Transverse colon (tissue), 4 donors: ENCODE data around the gene PPCS. TPM values are rescaled to one million over a fixed set of nuclear protein-coding genes. Genes with fewer than 3 reads are reported as not detected.
"Not testable (repeated sequence)": the region's sequence is repeated elsewhere in the genome, so short reads cannot be mapped to it uniquely, and the experiment has no call there.

Experiments
- DNase-seq: peaks from one replicate; pipeline ENCODE4 v3.0.0-alpha.2; 2019
- H3K27ac ChIP-seq, 4 donors: fragments of 200-600 bp; sonication (generic); 2 replicates each; pipeline ENCODE4 v1.5.1; 2016 to 2018; ENCODE audit warnings: inconsistent platforms in 4 of 4
- H3K27me3 ChIP-seq: fragments of 200-600 bp; sonication (generic); 2 replicates; pipeline ENCODE4 v1.5.1; 2017; ENCODE audit warnings: inconsistent platforms
- H3K36me3 ChIP-seq, 4 donors: fragments of 200-600 bp; sonication (generic); 2 replicates each; pipeline ENCODE4 v1.5.1; 2017 to 2019; ENCODE audit warnings: inconsistent platforms in 4 of 4
- H3K4me1 ChIP-seq, 4 donors: fragments of 200-600 bp; sonication (generic); 2 replicates each; pipeline ENCODE4 v1.5.1; 2017 to 2020; ENCODE audit warnings: inconsistent platforms in 4 of 4
- H3K4me3 ChIP-seq, 4 donors: fragments of 200-600 bp; sonication (generic); 1 replicate in 1 of 4; 2 replicates in 3 of 4; pipeline versions ENCODE4 v1.5.1 to v1.6.1; 2017 to 2019; ENCODE audit warnings: inconsistent platforms in 4 of 4
- H3K9me3 ChIP-seq, 2 donors: fragments of 200-600 bp; sonication (generic); 2 replicates each; pipeline ENCODE4 v1.5.1; 2017 to 2019; ENCODE audit warnings: inconsistent platforms in 2 of 2
- EP300 ChIP-seq: sonication (generic); formaldehyde crosslinking; IDR thresholded peaks from one replicate; pipeline ENCODE4 v1.6.1; 2017; ENCODE audit warnings: antibody characterized with exemption, low read depth
- POLR2A ChIP-seq: fragments of 450-650 bp; IDR thresholded peaks from one replicate; pipeline ENCODE4 v1.6.1; 2016; ENCODE audit warnings: antibody characterized with exemption, mild to moderate bottlenecking, moderate library complexity
- POLR2AphosphoS5 ChIP-seq, 3 donors: sonication (generic); formaldehyde crosslinking; IDR thresholded peaks; one replicate each; pipeline ENCODE4 v1.6.1; 2016; ENCODE audit warnings: antibody characterized with exemption in 3 of 3
- WGBS, 2 donors: methylation state at CpG; one replicate each; pipeline ENCODE4 v1.1.5; 2018; ENCODE audit warnings: low coverage in 1 of 2; 5-methylcytosine and 5-hydroxymethylcytosine counted together
- in situ Hi-C, 4 donors: fragments of 200-750 bp; cut with MboI; loops; one replicate each; pipeline versions ENCODE4 v1.15.0 to v1.15.1; 2017; ENCODE audit warnings: low sequenced_read_pairs in 3 of 4, low pct_ligation_motif_present in 1 of 4, low pct_unique_long_range_greater_than_20kb in 1 of 4
- intact Hi-C: fragments of 100-400 bp; cut with DNase I; formaldehyde crosslinking; loops from one replicate; pipeline ENCODE4 v1.15.1; 2023; ENCODE audit warnings: low total_unique reads
- total RNA-seq, 4 donors: library from RNA; depleted of rRNA; stranded (reverse); fragments of >200 nt; gene quantifications; one replicate each; pipeline ENCODE4 v1.1.0, GENCODE V29; 2016
- TF ChIP-seq, protein P1 (sequence below), 5 experiments: fragments of 200-600 bp in 3 of 5; fragments of 450-650 bp in 2 of 5; sonication (generic) in 3 of 5; IDR thresholded peaks; 1 replicate in 2 of 5; 2 replicates in 3 of 5; pipeline ENCODE4 v1.5.1; 2016 to 2017; ENCODE audit warnings: antibody characterized with exemption in 5 of 5, inconsistent platforms in 3 of 5, mild to moderate bottlenecking in 2 of 5, moderate library complexity in 1 of 5

Gene PPCS
- total RNA-seq, 4 donors from 2014 or later = 14.3 to 105 (median 57.6) TPM

DNA sequence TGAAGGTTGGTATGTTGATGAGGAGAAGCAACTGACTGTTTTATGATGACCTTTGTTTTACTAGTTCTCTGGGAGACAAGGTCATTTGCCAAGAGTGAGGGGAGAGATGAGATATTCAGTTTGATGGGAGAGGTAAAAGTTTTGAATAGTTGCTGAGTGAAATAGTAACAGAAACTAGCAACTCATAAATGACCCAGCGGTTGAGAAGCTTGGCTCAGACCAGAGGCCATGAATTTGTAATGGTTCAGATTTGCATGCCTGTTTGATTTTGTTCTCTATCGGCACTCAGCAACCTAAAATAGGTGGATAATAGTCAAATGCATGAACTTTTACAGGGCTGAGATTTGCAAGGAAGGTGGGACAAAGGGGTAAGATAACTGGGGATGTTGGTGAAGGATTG is 13.4 kb downstream of the PPCS start:
- TF ChIP-seq, protein P1, sequence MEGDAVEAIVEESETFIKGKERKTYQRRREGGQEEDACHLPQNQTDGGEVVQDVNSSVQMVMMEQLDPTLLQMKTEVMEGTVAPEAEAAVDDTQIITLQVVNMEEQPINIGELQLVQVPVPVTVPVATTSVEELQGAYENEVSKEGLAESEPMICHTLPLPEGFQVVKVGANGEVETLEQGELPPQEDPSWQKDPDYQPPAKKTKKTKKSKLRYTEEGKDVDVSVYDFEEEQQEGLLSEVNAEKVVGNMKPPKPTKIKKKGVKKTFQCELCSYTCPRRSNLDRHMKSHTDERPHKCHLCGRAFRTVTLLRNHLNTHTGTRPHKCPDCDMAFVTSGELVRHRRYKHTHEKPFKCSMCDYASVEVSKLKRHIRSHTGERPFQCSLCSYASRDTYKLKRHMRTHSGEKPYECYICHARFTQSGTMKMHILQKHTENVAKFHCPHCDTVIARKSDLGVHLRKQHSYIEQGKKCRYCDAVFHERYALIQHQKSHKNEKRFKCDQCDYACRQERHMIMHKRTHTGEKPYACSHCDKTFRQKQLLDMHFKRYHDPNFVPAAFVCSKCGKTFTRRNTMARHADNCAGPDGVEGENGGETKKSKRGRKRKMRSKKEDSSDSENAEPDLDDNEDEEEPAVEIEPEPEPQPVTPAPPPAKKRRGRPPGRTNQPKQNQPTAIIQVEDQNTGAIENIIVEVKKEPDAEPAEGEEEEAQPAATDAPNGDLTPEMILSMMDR (IDR thresholded peaks at IDR 0.05) = no peak
- TF ChIP-seq EP300 (no peak), POLR2AphosphoS5 (IDR thresholded peaks at IDR 0.05) (no peak), POLR2A (no peak)
- Histone ChIP-seq H3K4me1 (no peaks in the 10 kb centered on the region), H3K9me3 (no peaks in the 10 kb centered on the region), H3K27ac (no peak overlapping the region), H3K36me3 (no peaks in the 10 kb centered on the region), H3K27me3 (no peaks in the 10 kb centered on the region), H3K4me3 (no peak overlapping the region)
- 91 to 94% methylated on average over 2 of the region's 2 CpGs for WGBS, 2 donors
- in situ Hi-C loops (no loop called here), intact Hi-C loops (no loop called here)
- no peak for DNase-seq

DNA sequence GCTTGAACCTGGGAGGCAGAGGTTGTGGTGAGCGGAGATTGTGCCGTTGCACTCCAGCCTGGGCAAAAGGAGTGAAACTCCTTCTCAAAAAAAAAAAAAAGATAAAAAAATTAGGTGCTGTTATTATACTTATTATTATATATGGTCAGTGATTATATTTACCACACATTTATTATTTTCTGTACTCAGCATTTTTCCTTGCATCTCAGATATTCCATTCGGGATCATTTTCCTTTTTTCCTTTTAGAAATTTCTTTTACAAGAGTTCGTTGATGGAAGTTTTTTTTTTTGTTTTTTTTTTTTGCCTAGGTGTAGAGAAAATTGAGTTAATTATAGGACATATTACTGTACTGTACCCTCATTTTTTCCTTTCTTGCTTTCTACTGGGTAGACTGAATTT is 20.3 kb downstream of the PPCS start:
- TF ChIP-seq, protein P1 (IDR thresholded peaks at IDR 0.05) = no peak
- no peak for TF ChIP-seq POLR2AphosphoS5 (IDR thresholded peaks at IDR 0.05)
- no peak for TF ChIP-seq EP300
- no peak for TF ChIP-seq POLR2A
- intact Hi-C loops = no loop called here

DNA sequence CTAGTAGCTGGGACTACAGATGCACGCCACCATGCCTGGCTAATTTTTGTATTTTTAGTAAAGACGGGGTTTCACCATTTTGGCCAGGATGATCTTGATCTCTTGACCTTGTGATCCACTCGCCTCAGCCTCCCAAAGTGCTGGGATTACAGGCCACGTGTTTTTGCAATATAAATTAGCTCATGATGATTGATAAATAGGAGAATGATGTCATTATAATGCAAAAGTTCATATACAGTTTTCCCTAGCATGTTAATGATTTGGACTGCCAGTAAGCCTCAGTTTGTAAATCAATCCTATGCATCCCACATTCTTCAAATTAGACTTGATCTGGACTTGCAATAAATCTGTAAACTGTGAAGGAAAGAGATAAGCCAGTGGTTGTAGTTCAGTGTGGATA is 21.0 kb downstream of the PPCS start:
- in situ Hi-C loops, intact Hi-C loops: not testable (repeated sequence)
- WGBS, 2 donors = 86 to 90% methylated on average over 2 to 4 of the region's 4 CpGs

More for the DNA sequence above, 20.3 kb downstream of the PPCS start:
- Histone ChIP-seq H3K27ac (no peak overlapping the region), H3K4me3 (no peak overlapping the region), H3K36me3 (peaks cover 0 to 7% (median 0%) of the 10 kb centered on the region in 4 donors), H3K9me3 (no peaks in the 10 kb centered on the region), H3K4me1 (no peaks in the 10 kb centered on the region), H3K27me3 (no peaks in the 10 kb centered on the region)
- in situ Hi-C loops = no loop called here
- no peak for DNase-seq
- WGBS, 2 donors = 85 to 88% methylated on average over 2 to 4 of the region's 4 CpGs

DNA sequence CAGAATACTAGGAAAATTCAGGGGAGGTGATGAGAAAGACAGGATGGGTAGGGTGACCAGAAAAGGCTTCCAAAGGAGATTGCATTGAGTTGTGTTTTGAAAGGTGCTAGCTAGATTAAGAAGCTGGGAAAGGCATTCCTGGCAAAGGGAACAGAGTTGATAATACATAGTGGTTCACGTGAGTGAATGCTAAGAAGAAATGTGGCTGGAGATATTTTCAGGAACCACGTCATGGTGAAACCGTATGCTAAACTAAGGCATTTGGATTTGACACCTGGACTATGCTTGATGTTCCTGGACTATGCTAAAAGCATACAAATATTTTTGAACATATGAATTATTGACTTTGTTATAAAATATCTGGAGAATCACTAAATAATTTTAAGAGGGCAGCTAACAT is 21.4 kb downstream of the PPCS start:
- Histone ChIP-seq H3K4me1 (no peaks in the 10 kb centered on the region), H3K27me3 (no peaks in the 10 kb centered on the region), H3K9me3 (no peaks in the 10 kb centered on the region), H3K27ac (no peak overlapping the region), H3K4me3 (no peak overlapping the region), H3K36me3 (peaks cover 0 to 8% (median 1%) of the 10 kb centered on the region in 4 donors)
- TF ChIP-seq, protein P1 (IDR thresholded peaks at IDR 0.05) = no peak
- no peak for TF ChIP-seq POLR2AphosphoS5 (IDR thresholded peaks at IDR 0.05)
- no peak for TF ChIP-seq POLR2A
- TF ChIP-seq EP300 = no peak
- in situ Hi-C loops (no loop called here), intact Hi-C loops (no loop called here)
- WGBS, 2 donors = 88 to 96% methylated on average over 3 of the region's 3 CpGs
- no peak for DNase-seq

More for the DNA sequence above, 21.0 kb downstream of the PPCS start:
- not testable (repeated sequence) for H3K4me1 ChIP-seq, H3K27ac ChIP-seq, H3K4me3 ChIP-seq, DNase-seq, H3K27me3 ChIP-seq, H3K9me3 ChIP-seq, H3K36me3 ChIP-seq

DNA sequence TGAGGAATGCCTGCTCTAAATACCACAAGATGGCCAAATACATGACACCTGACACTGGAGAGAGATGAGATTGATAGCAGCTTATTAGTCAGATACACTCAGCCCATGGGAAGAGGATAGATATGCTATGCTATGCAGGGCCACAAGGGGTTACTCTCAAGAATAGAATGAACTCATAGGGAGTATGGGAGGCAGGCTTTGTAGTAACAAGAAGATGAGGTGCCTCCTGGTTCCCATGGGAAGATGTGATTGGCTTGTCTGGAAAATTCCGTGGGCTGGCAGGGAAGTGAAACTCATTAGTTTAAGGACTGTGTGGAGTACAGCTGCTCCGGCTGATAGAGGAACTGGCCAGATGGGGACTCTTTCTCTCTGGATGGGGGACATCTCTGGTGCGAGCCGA is 23.3 kb downstream of the PPCS start:
- Histone ChIP-seq H3K27ac (no peak overlapping the region), H3K4me1 (no peaks in the 10 kb centered on the region), H3K9me3 (no peaks in the 10 kb centered on the region), H3K4me3 (no peak overlapping the region), H3K36me3 (peaks cover 0 to 10% (median 1%) of the 10 kb centered on the region in 4 donors), H3K27me3 (no peaks in the 10 kb centered on the region)
- WGBS, 2 donors = 40 to 51% methylated on average over 1 to 4 of the region's 4 CpGs
- in situ Hi-C loops = no loop called here
- no peak for DNase-seq
- intact Hi-C loops = no loop called here
- TF ChIP-seq POLR2AphosphoS5 (IDR thresholded peaks at IDR 0.05) (no peak), POLR2A (no peak), EP300 (no peak)
- TF ChIP-seq, protein P1 (IDR thresholded peaks at IDR 0.05) = no peak
